GM19468 (cell line): ENCODE data around the gene SENP5.
A peak's percentile ranks its signal among the peaks of the same experiment; 100 is the strongest.
"Not testable (repeated sequence)": the region's sequence is repeated elsewhere in the genome, so short reads cannot be mapped to it uniquely, and the experiment has no call there.

ENCODE experiments used
- ATAC-seq: cut with Tn5 transposase; IDR thresholded peaks from one replicate; pipeline ENCODE4 v1.9.1; 2021; ENCODE audit warnings: mild to moderate bottlenecking, moderate library complexity, moderate number of reproducible peaks; ENCODE audit not compliant: unreplicated experiment; ENCODE audit errors: extremely low read depth

Gene SENP5

GRCh38 chr3:196867507-196868296 is at the start of gene SENP5:
TSS of gene SENP5 (plus strand) at chr3:196867920. CDS start at chr3:196885182, 17,262 bp downstream.
- peak; percentile 88 for ATAC-seq

DNA sequence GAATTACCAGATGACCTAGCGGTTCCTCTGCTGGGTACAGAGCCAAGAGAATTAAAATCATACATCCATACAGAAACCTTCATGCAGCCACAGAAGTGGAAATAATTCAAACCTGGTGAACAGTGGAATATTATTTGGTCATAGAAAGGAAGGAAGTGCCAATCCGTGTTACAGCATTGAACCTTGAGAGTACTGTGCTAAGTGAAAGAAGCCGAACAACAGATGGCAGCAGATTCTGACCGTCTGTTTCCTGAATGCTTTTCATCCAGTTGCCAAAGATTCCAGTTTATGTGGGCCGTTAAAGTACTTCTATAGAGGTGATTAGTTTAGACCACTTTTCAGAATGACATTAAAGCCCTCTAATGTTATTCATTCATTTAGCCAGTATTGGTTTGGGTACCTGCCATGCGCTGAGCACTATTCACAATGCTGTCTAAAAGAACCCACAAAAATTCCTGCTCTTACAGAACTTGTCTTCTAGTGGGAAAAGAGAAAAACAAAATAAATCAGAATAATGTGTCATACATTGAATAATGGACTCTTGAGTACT is 45.8 kb upstream of the SENP5 start:
- ATAC-seq = no peak

- ATAC-seq = not testable (repeated sequence)
These were observed 38.1 kb upstream of the SENP5 start for GRCh38 chr3:196829651-196830050.

DNA sequence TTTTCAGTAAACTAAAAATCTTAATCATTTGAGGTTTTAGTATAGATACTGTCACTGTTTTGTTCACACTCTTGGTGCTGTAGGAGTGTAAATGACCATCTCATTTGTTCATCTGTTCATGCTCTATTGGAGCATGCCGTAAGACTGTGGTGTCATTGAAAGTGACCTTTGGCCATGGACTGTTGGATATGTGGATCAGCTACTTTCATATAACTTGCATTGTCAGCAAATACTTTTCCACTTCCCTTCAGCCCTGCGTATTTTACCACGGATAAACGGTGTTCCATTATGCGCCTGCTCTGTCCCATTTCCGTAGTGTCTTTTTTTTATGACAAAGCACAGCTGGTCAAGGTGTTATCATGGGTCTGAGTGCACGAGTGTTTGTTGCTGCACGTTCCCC is 32.6 kb upstream of the SENP5 start:
- ATAC-seq = no peak

- not testable (repeated sequence) for ATAC-seq
These were observed 31.1 kb upstream of the SENP5 start for GRCh38 chr3:196836626-196837025.

- no peak for ATAC-seq
These were observed 29.8 kb upstream of the SENP5 start for GRCh38 chr3:196837819-196838420.

GRCh38 chr3:196839351-196839750 is 28.4 kb upstream of the SENP5 start:
- not testable (repeated sequence) for ATAC-seq

DNA sequence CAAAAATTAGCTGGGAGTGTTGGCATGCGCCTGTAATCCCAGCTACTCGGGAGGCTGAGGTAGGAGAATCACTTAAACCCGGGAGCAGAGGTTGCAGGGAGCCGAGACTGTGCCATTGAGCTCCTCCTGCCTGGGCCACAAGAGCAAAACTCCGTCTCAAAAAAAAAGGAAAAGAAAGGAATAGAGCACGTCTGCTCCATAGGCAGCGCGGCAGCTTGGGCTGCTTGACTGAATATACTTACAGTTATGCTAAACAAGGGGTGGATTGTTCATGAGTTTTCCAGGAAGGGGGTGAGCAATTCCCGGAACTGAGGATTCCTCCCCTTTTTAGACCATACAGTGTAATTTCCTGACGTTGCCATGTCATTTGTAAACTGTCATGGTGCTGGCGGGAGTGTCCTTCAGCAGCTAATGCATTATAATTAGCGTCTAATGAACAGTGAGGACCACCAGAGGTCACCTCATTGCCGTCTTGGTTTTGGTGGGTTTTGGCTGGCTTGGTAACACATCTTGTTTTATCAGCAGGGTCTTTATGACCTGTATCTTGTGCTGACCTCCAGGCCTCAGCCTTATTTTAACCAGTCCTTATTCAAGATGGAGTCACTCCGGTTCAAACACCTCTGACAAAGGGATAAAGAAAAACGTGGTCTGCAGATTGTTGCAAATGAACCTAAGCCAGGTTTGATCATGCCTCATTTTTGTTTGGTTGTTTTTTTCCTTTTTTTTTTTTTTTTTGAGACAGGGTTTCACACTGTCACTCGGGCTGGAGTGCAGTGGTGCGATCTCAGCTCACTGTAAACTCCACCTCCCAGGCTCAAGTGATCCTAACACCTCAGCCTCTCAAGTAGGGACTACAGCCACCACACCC is 24.9 kb upstream of the SENP5 start:
- ATAC-seq = no peak

DNA sequence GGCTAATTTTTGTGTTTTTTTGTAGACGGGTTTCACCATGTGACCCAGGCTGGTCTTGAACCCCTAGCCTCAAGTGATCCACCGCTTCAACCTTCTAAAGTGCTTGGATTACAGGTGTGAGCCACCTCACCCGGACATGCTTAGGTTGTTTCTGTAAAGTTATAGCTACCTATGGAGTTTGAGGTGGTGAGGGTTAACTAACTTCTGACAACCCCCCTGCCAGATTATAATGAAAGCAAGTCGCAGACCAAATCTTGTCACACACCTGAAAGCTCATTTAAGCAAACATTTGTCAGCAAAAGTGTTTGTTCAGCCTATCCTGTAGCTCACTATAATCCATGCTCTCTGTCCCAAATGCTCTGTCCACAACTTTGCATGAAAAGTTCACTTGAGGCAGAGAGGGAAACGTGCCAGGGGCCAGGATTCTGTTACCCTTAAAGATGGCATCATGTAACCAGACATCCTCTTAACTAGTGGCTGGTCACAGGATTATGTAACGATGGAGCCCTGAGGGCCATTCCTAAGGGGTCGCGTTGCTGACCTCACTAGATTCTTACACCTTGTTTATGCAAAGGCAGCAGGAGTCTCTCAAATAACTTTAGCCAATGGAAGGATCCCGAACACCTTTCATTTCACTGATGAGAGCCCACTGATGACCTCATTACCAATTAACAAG is 24.1 kb upstream of the SENP5 start:
- ATAC-seq = no peak

- ATAC-seq = not testable (repeated sequence)
These were observed 23.2 kb upstream of the SENP5 start for GRCh38 chr3:196844235-196845219.

DNA sequence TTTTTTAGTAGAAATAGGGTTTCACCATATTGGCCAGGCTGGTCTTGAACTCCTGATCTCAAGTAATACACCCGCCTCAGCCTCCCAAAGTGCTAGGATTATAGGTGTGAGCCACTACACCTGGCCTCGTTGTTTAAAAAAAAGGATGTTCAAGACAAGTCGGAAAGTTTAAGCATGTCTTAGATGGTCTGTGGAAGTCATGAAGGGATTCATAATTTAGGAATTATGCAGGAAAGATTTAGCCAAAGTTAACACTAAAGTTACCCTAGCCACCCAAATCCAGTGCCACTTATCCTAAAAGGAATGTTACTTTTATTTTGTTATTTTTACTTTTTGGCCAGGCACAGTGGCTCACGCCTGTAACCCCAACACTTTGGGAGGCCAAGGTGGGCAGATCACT is 19.3 kb upstream of the SENP5 start:
- not testable (repeated sequence) for ATAC-seq

DNA sequence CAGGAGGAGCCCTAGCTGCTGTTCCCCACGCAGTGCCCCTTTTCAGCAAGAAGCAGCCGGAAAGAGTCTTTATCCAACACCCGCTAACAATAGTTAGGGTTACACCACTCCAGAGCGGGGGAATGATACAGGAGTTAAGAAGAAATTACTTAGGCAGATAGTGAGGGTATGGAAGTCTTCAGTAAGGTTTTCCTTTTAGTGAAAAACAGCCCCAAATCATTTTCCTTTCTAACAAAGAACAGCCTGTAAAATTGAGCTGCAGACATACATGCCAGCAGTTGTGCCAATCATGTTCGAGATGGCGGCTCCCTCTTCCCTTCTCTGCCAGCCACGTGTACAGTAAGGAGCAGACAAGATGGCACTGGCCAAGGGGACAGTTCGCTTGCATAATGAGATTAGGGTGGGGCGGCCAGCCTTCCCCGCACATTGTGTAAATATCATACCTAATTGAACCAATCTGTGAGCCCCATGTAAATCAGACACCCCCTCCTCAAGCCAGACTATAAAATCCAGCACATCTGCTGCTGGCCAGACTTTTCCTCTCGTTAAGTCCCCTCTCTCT is 18.5 kb upstream of the SENP5 start:
- ATAC-seq = no peak

DNA sequence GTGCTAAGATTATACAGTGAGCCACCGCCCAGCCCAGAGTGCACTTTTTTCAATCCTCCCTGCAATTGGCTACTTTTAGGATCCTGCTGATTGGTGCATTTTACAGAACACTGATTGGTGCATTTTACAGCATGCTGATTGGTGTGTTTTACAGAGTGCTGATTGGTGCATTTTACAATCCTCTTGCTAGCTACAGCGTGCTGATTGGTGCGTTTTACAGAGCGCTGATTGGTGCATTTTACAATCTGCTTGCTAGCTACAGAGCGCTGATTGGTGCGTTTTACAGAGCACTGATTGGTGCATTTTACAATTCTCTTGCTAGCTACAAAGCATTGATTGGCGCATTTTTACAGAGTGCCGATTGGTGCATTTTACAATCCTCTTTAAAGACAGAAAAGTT is 4.7 kb upstream of the SENP5 start:
- not testable (repeated sequence) for ATAC-seq

DNA sequence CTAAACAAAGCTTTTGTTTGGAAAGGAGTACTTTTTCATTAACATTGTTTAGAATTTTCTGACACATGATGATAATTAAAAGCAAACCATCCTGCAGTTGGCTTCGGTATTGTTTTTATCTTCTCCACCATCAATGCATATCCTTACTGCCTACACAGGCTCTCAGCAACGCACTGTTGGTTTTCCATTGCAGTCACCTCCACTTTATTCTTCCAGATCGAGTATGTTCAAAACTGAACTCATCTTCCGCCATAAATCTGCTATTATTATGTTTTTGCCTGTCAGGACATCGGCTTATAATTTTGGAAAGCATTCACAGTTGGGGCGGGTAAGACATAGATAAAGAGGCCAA is 589 bp upstream of the SENP5 start:
- ATAC-seq = no peak

DNA sequence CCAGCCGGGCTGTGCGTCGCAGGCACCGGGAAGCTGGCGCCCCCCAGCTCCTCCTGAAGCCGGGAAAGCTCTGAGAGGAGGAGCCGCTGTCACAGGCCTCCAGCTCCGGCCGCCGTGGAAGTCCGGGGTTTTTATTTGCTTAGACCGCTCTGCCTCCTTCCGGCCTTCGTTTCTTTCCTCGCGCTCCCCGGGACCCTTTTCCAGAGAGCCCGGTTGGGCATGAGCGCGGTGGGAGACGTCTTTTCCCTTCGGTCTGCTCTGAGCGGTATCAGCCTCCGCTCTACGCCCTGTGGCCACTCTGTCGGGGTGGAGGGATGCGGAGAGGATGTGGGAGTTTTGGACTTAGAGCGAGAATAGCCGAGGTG is 559 bp downstream of the SENP5 start:
- no peak for ATAC-seq

DNA sequence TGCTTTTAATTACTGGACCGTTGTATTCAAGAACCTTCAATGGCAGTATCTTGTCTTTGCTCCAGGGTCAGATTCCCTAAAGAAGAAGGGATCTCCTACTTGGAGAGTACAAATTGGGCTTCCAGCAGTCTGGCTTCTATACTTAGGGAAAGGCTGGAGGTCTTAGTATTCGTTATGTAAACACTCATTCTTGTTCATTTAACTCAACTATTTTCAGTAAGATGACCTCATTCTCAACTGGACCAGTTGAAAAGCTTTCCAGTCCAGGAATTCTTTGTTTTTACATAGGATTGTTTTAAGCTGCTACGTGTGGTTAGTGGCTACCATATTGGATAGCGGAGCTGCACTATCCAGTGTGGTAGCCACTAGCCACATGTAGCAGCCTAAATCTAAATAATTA is 4.6 kb downstream of the SENP5 start:
- no peak for ATAC-seq

DNA sequence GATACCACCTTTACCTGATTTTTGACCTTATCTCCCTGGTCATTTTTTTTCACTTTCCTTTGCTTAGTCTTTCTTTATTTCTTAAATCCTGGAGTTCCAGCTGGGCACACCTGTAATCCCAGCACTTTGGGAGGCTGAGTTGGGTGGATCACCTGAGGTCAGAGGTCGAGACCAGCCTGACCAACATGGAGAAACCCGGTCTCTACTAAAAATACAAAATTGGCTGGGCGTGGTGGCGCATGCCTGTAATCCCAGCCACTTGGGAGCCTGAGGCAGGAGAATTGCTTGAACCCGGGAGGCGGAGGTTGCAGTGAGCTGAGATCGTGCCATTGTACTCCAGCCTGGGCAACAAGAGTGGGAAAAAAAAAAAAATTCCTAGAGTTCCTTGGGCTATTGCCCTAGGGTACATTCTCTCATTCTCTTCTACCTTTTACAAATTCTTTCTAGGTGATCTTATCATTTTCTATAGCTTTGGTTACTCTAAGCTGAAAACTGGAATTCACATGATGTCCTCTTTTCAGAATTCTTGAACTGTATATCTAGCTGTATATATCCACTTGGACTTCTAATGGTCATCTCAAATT is 6.9 kb downstream of the SENP5 start:
- not testable (repeated sequence) for ATAC-seq

GRCh38 chr3:196875258-196875657 is 7.5 kb downstream of the SENP5 start:
- no peak for ATAC-seq
